GM19452 (cell line): ENCODE data around the gene PHACTR1.
"Not testable (repeated sequence)": the region's sequence is repeated elsewhere in the genome, so short reads cannot be mapped to it uniquely, and the experiment has no call there.

Experiments used
- ATAC-seq: cut with Tn5 transposase; IDR thresholded peaks from one replicate; pipeline ENCODE4 v1.9.1; 2021; ENCODE audit not compliant: unreplicated experiment

The PHACTR1 gene

GRCh38 chr6:12716298-12716916, at the start of gene PHACTR1:
Gene PHACTR1 (plus strand): TSS chr6:12716767.
- ATAC-seq, result no peak

GRCh38 chr6:12666886-12667285, 49.7 kb upstream of the PHACTR1 start:
- ATAC-seq, result no peak

GRCh38 chr6:12675931-12676330, 40.6 kb upstream of the PHACTR1 start:
- no peak for ATAC-seq

- ATAC-seq, result no peak
These were observed 37.2 kb upstream of the PHACTR1 start for GRCh38 chr6:12679341-12679740.

GRCh38 chr6:12693122-12693521, 23.4 kb upstream of the PHACTR1 start:
- no peak for ATAC-seq

- no peak for ATAC-seq
These were observed 18.3 kb upstream of the PHACTR1 start for GRCh38 chr6:12698298-12698697.

GRCh38 chr6:12704946-12705345, 11.6 kb upstream of the PHACTR1 start:
- ATAC-seq, result no peak

- no peak for ATAC-seq
These were observed 7.5 kb upstream of the PHACTR1 start for GRCh38 chr6:12709116-12709515.

- no peak for ATAC-seq
These were observed 6.9 kb upstream of the PHACTR1 start for GRCh38 chr6:12709556-12710232.

GRCh38 chr6:12710921-12711320, 5.6 kb upstream of the PHACTR1 start:
- no peak for ATAC-seq

GRCh38 chr6:12714022-12714421, 2.5 kb upstream of the PHACTR1 start:
- no peak for ATAC-seq

- no peak for ATAC-seq
These were observed 1.1 kb upstream of the PHACTR1 start for GRCh38 chr6:12715437-12715836.

GRCh38 chr6:12717356-12717755, 789 bp downstream of the PHACTR1 start:
- ATAC-seq, result no peak

GRCh38 chr6:12718015-12718414, 1.4 kb downstream of the PHACTR1 start:
- no peak for ATAC-seq

- no peak for ATAC-seq
These were observed 2.5 kb downstream of the PHACTR1 start for GRCh38 chr6:12719017-12719416.

GRCh38 chr6:12720310-12720709, 3.7 kb downstream of the PHACTR1 start:
- ATAC-seq, result no peak

GRCh38 chr6:12725263-12725662, 8.7 kb downstream of the PHACTR1 start:
- no peak for ATAC-seq

GRCh38 chr6:12729467-12729866, 12.9 kb downstream of the PHACTR1 start:
- no peak for ATAC-seq

GRCh38 chr6:12730809-12731208, 14.2 kb downstream of the PHACTR1 start:
- not testable (repeated sequence) for ATAC-seq

GRCh38 chr6:12733876-12734275, 17.3 kb downstream of the PHACTR1 start:
- ATAC-seq, result no peak

GRCh38 chr6:12735786-12736185, 19.2 kb downstream of the PHACTR1 start:
- ATAC-seq, result no peak

GRCh38 chr6:12748411-12748810, 31.8 kb downstream of the PHACTR1 start:
- no peak for ATAC-seq
